GM12872 (cell line): ENCODE data around the gene FAIM2.

Experiments
- CTCF ChIP-seq: IDR thresholded peaks from 3 replicates; pipeline ENCODE4 v1.5.1; 2011; ENCODE audit warnings: low read depth, mild to moderate bottlenecking, low read length, moderate library complexity; ENCODE audit not compliant: insufficient read depth

The FAIM2 gene

GRCh38 chr12:49928471-49928870 lies 24.8 kb upstream of the FAIM2 start:
- TF ChIP-seq CTCF = no peak

GRCh38 chr12:49925433-49926204 lies 21.9 kb upstream of the FAIM2 start:
- TF ChIP-seq CTCF = no peak

- no peak for TF ChIP-seq CTCF
These were observed 21.0 kb upstream of the FAIM2 start for GRCh38 chr12:49924628-49925246.

- TF ChIP-seq CTCF = no peak
These were observed 20.3 kb upstream of the FAIM2 start for GRCh38 chr12:49923880-49924556.

GRCh38 chr12:49923035-49923644 lies 19.4 kb upstream of the FAIM2 start:
- TF ChIP-seq CTCF = no peak

GRCh38 chr12:49922349-49923034 lies 18.8 kb upstream of the FAIM2 start:
- TF ChIP-seq CTCF = no peak

- no peak for TF ChIP-seq CTCF
These were observed 18.2 kb upstream of the FAIM2 start for GRCh38 chr12:49921936-49922335.
